PC-3 (cell line): ENCODE data around the gene LRRC42. TPM values are rescaled to one million over a fixed set of nuclear protein-coding genes. Genes with fewer than 3 reads are reported as not detected.
"Not testable (repeated sequence)": the region's sequence is repeated elsewhere in the genome, so short reads cannot be mapped to it uniquely, and the experiment has no call there.

ENCODE experiments used
- ATAC-seq: fragments of 200-7000 bp; cut with Tn5 transposase; 2 replicates; pipeline ENCODE4 v1.9.1; 2020; ENCODE audit warnings: mild to moderate bottlenecking, moderate library complexity
- BruUV-seq: library from RNA; stranded (reverse); fragments of 400-500 nt; replicated peaks from 2 replicates; lab custom pipeline; 2021; lab: Mats Ljungman, UMichigan
- CTCF ChIA-PET: fragments of 300-600 bp; sonication (Branson Sonifier 250); formaldehyde crosslinking; loops from one replicate; lab custom pipeline; 2022; ENCODE audit warnings: antibody characterized with exemption; lab: Charles Lee
- POLR2A ChIA-PET: fragments of 300-600 bp; sonication (Branson Sonifier 250); formaldehyde crosslinking; loops from one replicate; lab custom pipeline; 2022; ENCODE audit warnings: antibody characterized with exemption; ENCODE audit not compliant: unreplicated experiment; lab: Charles Lee
- DNase-seq: peaks from one replicate; pipeline ENCODE4 v3.0.0-alpha.2; 2015
- H2AFZ ChIP-seq: fragments of 300-600 bp; sonication (generic); 2 replicates; pipeline ENCODE4 v1.6.0; 2016; ENCODE audit warnings: antibody characterized with exemption, low read length
- H3F3A ChIP-seq: fragments of 300-600 bp; sonication (generic); one replicate; pipeline ENCODE4 v1.6.0; 2017; ENCODE audit warnings: antibody characterized with exemption, low read length, control low read depth, mild to moderate bottlenecking; ENCODE audit not compliant: unreplicated experiment
- H3K27ac ChIP-seq: fragments of 300-600 bp; sonication (generic); 2 replicates; pipeline ENCODE4 v1.5.1; 2016; ENCODE audit warnings: mild to moderate bottlenecking, low read length
- H3K27me3 ChIP-seq: fragments of 300-600 bp; sonication (generic); 2 replicates; pipeline ENCODE4 v1.6.1; 2016; ENCODE audit warnings: low read length, mixed read lengths
- H3K36me3 ChIP-seq: fragments of 300-600 bp; sonication (generic); 2 replicates; pipeline ENCODE4 v1.6.1; 2016; ENCODE audit warnings: low read depth, mixed run types, low read length, mixed read lengths
- H3K4me1 ChIP-seq: fragments of 300-600 bp; sonication (generic); 2 replicates; pipeline ENCODE4 v1.5.1; 2016; ENCODE audit warnings: low read length; ENCODE audit not compliant: insufficient read depth
- H3K4me2 ChIP-seq: fragments of 300-600 bp; sonication (generic); 2 replicates; pipeline ENCODE4 v1.6.0; 2016; ENCODE audit warnings: low read length
- H3K4me3 ChIP-seq: fragments of 300-600 bp; sonication (generic); 2 replicates; pipeline ENCODE4 v1.5.1; 2016; ENCODE audit warnings: mild to moderate bottlenecking, low read length, mixed read lengths
- H3K79me2 ChIP-seq: fragments of 300-600 bp; sonication (generic); 2 replicates; pipeline ENCODE4 v1.6.1; 2017; ENCODE audit warnings: low read length, mixed read lengths
- H3K9ac ChIP-seq: fragments of 300-600 bp; sonication (generic); 2 replicates; pipeline ENCODE4 v1.6.0; 2016; ENCODE audit warnings: mild to moderate bottlenecking, low read length
- H3K9me2 ChIP-seq: fragments of 300-600 bp; sonication (generic); replicated peaks from 2 replicates; pipeline ENCODE4 v1.6.1; 2016; ENCODE audit warnings: mixed run types, low read length, mixed read lengths
- H3K9me3 ChIP-seq: fragments of 300-600 bp; sonication (generic); 2 replicates; pipeline ENCODE4 v1.6.1; 2016; ENCODE audit warnings: low read length, mixed read lengths
- H4K20me1 ChIP-seq: fragments of 300-600 bp; sonication (generic); 2 replicates; pipeline ENCODE4 v1.6.1; 2016; ENCODE audit warnings: low read length, mixed read lengths
- CTCF ChIP-seq: fragments of 300-600 bp; sonication (generic); conservative IDR thresholded peaks from 2 replicates; pipeline ENCODE4 v1.5.1; 2017; ENCODE audit warnings: antibody characterized with exemption, low read depth, mild to moderate bottlenecking, low read length
- EZH2 ChIP-seq: fragments of 300-600 bp; sonication (generic); IDR thresholded peaks from one replicate; pipeline ENCODE4 v1.6.1; 2017; ENCODE audit warnings: antibody characterized with exemption, mild to moderate bottlenecking, low read length; ENCODE audit not compliant: unreplicated experiment
- EZH2phosphoT487 ChIP-seq: fragments of 300-600 bp; sonication (generic); IDR thresholded peaks from 2 replicates; pipeline ENCODE4 v1.6.1; 2018; ENCODE audit warnings: mild to moderate bottlenecking, antibody characterized with exemption, low read length, borderline replicate concordance
- intact Hi-C: fragments of 100-400 bp; cut with micrococcal nuclease; formaldehyde crosslinking; loops from 2 replicates; pipeline ENCODE4 v1.9.0; 2023
- total RNA-seq: library from RNA; depleted of rRNA; stranded (reverse); fragments of >200 nt; gene quantifications from 2 replicates; pipeline ENCODE4 v1.2.3, GENCODE V29; 2014

The LRRC42 gene
- total RNA-seq, 1 experiment from 2014 or later: 27.3 TPM

- intact Hi-C loops: loop anchor here (5.0 kb wide), 1 partner anchor 85 kb away; the partner anchor contains the start of genes TCEANC2 and TMEM59
- TF ChIP-seq EZH2phosphoT487 (no peak), EZH2 (no peak), CTCF (no peak)
- CTCF ChIA-PET: interaction anchor here (1.0 kb wide), 1 partner anchor 20 kb away, joined by 3 read pairs; no protein-coding TSS in a partner anchor
- ATAC-seq (no peak), DNase-seq (no peak)
- H2AFZ ChIP-seq: no peak overlapping the region
- peaks cover 43% of the 10 kb centered on the region for H3K4me1 ChIP-seq
- H3K4me2 ChIP-seq: peak overlapping the region; percentile 28
- no peak overlapping the region for H3K9ac ChIP-seq
- no TSS peak for BruUV-seq
- POLR2A ChIA-PET: no interaction called here
- peaks cover 5% of the 10 kb centered on the region for H3F3A ChIP-seq
- H3K27me3 ChIP-seq: no peaks in the 10 kb centered on the region
- peaks cover 5% of the 10 kb centered on the region; the same call in 1 of the 2 replicates for H4K20me1 ChIP-seq
- no peaks in the 10 kb centered on the region for H3K9me3 ChIP-seq
- no peak overlapping the region for H3K4me3 ChIP-seq
- no peaks in the 10 kb centered on the region for H3K79me2 ChIP-seq
- no peaks in the 10 kb centered on the region for H3K9me2 ChIP-seq
- H3K27ac ChIP-seq: peak overlapping the region; percentile 5; the same call in 1 of the 2 replicates
- H3K36me3 ChIP-seq: peaks cover 25% of the 10 kb centered on the region
Measured at GRCh38 chr1:53967409-53968124, 21.4 kb downstream of the LRRC42 start.

- Histone ChIP-seq H3K9me3 (no peaks in the 10 kb centered on the region), H3K4me1 (peaks cover 42% of the 10 kb centered on the region), H3K4me3 (no peak overlapping the region), H3K36me3 (peaks cover 25% of the 10 kb centered on the region), H3K27me3 (no peaks in the 10 kb centered on the region), H3K9me2 (no peaks in the 10 kb centered on the region), H4K20me1 (peaks cover 5% of the 10 kb centered on the region; the same call in 1 of the 2 replicates), H3F3A (peaks cover 5% of the 10 kb centered on the region), H3K79me2 (no peaks in the 10 kb centered on the region), H2AFZ (no peak overlapping the region), H3K27ac (peak overlapping the region; percentile 5; the same call in 1 of the 2 replicates), H3K9ac (no peak overlapping the region), H3K4me2 (peak overlapping the region; percentile 17)
- TF ChIP-seq EZH2 (no peak), EZH2phosphoT487 (no peak), CTCF (no peak)
- POLR2A ChIA-PET: no interaction called here
- CTCF ChIA-PET: interaction anchor here (1.0 kb wide), 1 partner anchor 21 kb away, joined by 3 read pairs; no protein-coding TSS in a partner anchor
- peak; percentile 86 for DNase-seq
- no TSS peak for BruUV-seq
- intact Hi-C loops: loop anchor here (5.0 kb wide), 1 partner anchor 84 kb away; the partner anchor contains the start of genes TCEANC2 and TMEM59
- peak; percentile 91 for ATAC-seq
Measured at GRCh38 chr1:53968125-53968513, 22.0 kb downstream of the LRRC42 start.

- CTCF ChIA-PET, ATAC-seq, POLR2A ChIA-PET, H3K79me2 ChIP-seq, H3K4me3 ChIP-seq, H2AFZ ChIP-seq, H3K27ac ChIP-seq, DNase-seq, H3K4me2 ChIP-seq, H3K27me3 ChIP-seq, H3K9ac ChIP-seq, BruUV-seq, H4K20me1 ChIP-seq, H3K9me2 ChIP-seq, H3K9me3 ChIP-seq, H3F3A ChIP-seq: not testable (repeated sequence)
- Histone ChIP-seq H3K36me3 (peaks cover 24% of the 10 kb centered on the region), H3K4me1 (peaks cover 37% of the 10 kb centered on the region)
- intact Hi-C loops: loop anchor here (5.0 kb wide), 1 partner anchor 83 kb away; the partner anchor contains the start of genes TCEANC2 and TMEM59
Measured at GRCh38 chr1:53969323-53969722, 23.2 kb downstream of the LRRC42 start.
